ENCODE results near the gene EIF1AD. TPM values are rescaled to one million over a fixed set of nuclear protein-coding genes. Genes with fewer than 3 reads are reported as not detected.

Gene EIF1AD
- total RNA-seq, 1 donor from 2014 or later, result 45.3 TPM

- no peak overlapping the region for H3K4me3 ChIP-seq (ENCODE audit: low read depth, low read length)
- DNase-seq (ENCODE audit: low read depth), result no peak
- TF ChIP-seq, protein P1, sequence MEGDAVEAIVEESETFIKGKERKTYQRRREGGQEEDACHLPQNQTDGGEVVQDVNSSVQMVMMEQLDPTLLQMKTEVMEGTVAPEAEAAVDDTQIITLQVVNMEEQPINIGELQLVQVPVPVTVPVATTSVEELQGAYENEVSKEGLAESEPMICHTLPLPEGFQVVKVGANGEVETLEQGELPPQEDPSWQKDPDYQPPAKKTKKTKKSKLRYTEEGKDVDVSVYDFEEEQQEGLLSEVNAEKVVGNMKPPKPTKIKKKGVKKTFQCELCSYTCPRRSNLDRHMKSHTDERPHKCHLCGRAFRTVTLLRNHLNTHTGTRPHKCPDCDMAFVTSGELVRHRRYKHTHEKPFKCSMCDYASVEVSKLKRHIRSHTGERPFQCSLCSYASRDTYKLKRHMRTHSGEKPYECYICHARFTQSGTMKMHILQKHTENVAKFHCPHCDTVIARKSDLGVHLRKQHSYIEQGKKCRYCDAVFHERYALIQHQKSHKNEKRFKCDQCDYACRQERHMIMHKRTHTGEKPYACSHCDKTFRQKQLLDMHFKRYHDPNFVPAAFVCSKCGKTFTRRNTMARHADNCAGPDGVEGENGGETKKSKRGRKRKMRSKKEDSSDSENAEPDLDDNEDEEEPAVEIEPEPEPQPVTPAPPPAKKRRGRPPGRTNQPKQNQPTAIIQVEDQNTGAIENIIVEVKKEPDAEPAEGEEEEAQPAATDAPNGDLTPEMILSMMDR (conservative IDR thresholded peaks at IDR 0.05; ENCODE audit: low read depth, low read length), result no peak
Measured at GRCh38 chr11:65967329-65967934, 34.5 kb downstream of the EIF1AD start.

DNA sequence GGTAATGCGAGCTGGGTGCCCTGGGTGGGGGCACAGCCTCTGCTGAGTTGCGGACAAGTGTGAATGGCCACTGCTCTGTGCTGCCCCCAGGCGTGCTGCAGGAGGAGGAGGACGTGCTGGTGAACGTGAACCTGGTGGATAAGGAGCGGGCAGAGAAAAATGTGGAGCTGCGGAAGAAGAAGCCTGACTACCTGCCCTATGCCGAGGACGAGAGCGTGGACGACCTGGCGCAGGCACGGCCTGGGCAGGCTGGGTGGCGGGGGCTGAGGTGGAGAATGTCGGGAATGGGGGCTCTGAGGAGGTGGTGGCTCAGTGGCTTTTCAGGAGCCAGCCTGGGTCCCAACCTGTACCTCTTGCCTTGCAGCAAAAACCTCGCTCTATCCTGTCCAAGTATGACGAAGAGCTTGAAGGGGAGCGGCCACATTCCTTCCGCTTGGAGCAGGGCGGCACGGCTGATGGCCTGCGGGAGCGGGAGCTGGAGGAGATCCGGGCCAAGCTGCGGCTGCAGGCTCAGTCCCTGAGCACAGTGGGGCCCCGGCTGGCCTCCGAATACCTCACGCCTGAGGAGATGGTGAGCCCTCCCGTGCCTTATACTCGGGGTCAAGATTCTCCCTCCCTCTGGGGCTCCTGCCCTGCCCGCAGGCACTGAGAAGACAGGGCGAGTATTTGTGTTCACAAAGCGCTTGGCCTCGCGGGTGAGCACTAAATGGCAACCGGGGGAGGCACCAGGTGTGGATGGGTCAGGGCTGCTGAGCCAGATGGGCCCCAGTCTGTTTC, 35.8 kb downstream of the EIF1AD start:
- H3K4me3 ChIP-seq (ENCODE audit: low read depth, low read length), result no peak overlapping the region
- no peak for DNase-seq (ENCODE audit: low read depth)

DNA sequence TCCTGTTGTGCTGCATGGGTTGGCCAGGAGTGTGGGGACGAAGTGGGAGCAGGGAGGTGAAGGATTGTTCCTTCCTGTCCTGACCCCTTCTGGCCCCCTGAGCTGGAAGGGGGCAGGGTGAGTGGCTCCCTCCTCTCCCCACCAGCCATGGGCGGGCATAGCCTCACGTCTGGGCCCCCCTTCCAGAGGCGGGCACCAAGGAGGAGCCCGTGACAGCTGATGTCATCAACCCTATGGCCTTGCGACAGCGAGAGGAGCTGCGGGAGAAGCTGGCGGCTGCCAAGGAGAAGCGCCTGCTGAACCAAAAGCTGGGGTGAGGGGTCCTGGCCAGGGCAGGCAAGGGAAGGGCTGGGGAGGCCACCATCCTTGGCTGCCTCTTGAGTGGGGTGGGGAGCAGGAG, 37.1 kb downstream of the EIF1AD start:
- no peak overlapping the region for H3K4me3 ChIP-seq (ENCODE audit: low read depth, low read length)
- TF ChIP-seq, protein P1 (conservative IDR thresholded peaks at IDR 0.05; ENCODE audit: low read depth, low read length), result no peak
- DNase-seq (ENCODE audit: low read depth), result no peak

More for the DNA sequence above, 35.8 kb downstream of the EIF1AD start:
- TF ChIP-seq, protein P1 (conservative IDR thresholded peaks at IDR 0.05; ENCODE audit: low read depth, low read length), result no peak

DNA sequence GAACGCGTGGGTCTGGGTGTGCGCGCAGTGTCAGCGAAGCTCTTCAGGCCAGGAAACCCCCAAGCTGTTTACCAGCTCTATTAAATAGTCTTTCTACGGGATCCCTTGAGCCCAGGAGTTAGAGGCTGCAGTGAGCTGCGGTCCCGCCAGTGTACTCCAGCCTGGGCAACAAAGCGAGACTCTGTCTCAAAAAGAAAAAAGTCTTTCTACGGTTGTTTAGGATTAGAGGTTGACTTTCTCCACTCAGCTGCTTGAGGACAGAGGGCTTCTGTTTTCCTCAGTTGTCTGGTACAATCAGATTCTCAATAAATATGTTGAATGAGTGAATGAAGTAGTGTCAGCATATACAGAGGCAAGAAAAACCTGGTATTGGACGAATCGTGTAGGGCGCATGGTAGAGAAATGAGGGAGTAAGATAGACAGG, 39.8 kb downstream of the EIF1AD start:
- DNase-seq (ENCODE audit: low read depth), result no peak
- TF ChIP-seq, protein P1 (conservative IDR thresholded peaks at IDR 0.05; ENCODE audit: low read depth, low read length), result no peak
- peak overlapping the region; percentile 75 for H3K4me3 ChIP-seq (ENCODE audit: low read depth, low read length)

DNA sequence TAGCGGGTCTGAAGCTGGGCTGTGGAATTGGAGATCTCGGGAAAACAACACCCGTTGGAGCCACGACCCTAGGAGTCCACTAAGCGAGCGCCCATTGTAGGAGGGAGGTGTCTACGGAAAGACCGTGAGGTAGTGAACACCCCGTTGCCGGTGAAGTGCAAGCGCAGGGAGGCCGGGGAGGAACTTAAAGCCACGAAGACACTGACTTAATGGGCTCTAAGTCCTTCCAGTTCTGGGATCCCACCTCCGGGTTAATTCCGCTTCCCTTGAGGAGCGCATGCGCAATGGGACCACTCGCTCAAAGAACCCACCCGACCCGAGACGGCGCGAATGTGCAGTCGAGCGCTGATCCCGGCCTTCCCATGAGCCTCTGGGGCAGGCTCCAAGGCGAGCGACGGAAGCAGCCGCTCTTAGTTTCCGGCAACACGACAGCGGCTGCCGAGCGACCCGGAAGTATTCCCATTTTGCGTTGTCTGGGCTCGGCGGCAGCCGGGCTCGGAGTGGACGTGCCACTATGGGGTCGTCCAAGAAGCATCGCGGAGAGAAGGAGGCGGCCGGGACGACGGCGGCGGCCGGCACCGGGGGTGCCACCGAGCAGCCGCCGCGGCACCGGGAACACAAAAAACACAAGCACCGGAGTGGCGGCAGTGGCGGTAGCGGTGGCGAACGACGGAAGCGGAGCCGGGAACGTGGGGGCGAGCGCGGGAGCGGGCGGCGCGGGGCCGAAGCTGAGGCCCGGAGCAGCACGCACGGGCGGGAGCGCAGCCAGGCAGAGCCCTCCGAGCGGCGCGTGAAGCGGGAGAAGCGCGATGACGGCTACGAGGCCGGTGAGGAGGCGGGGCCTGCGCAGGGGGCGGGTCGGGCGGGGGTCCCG, 40.5 kb downstream of the EIF1AD start, which contains the start of gene SART1:
TSS of gene SART1 (plus strand) at position 468 of the 874 bp plus-strand sequence. CDS start at position 515, 47 bp downstream.
- peak within 1 kb of the TSS; percentile 75 for H3K4me3 ChIP-seq (ENCODE audit: low read depth, low read length)
- TF ChIP-seq, protein P1 (conservative IDR thresholded peaks at IDR 0.05; ENCODE audit: low read depth, low read length), result no peak
- DNase-seq (ENCODE audit: low read depth), result peak; percentile 64

GRCh38 chr11:65960824-65961266, 41.1 kb downstream of the EIF1AD start:
- no peak for DNase-seq (ENCODE audit: low read depth)
- TF ChIP-seq, protein P1 (conservative IDR thresholded peaks at IDR 0.05; ENCODE audit: low read depth, low read length), result no peak
- H3K4me3 ChIP-seq (ENCODE audit: low read depth, low read length), result peak overlapping the region; percentile 75
